Amygdala (tissue), 56 donors: Measurements from ENCODE around the gene SGMS1.
"Not testable (repeated sequence)": the region's sequence is repeated elsewhere in the genome, so short reads cannot be mapped to it uniquely, and the experiment has no call there.

Source experiments
- DNase-seq, 56 donors: peaks; one replicate each; lab custom pipeline; 2025; lab: John Stamatoyannopoulos, UW

Gene SGMS1

DNA sequence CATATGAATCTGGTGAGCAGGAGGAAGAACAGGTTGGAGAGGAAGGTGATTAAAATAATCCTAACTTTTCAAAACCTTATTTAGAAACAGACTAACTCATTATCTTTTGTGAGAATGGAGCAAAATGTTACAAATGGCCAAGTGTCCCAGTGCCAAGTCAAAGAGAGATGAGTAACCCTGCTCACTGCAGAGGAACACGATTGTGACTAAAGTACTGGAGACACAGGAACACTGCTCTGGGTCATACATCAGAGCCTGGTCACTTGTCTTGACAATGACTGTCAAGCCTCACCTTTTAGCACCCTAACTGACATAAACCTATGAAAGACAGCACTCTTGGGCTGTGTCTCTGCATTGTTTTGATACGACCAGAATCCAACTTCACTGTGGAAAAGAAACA, 108.8 kb downstream of the SGMS1 start:
- DNase-seq = no peak

- DNase-seq = no peak
These were observed 109.8 kb downstream of the SGMS1 start for GRCh38 chr10:50513956-50514355.

- no peak for DNase-seq
These were observed 110.9 kb downstream of the SGMS1 start for GRCh38 chr10:50512743-50513416.

DNA sequence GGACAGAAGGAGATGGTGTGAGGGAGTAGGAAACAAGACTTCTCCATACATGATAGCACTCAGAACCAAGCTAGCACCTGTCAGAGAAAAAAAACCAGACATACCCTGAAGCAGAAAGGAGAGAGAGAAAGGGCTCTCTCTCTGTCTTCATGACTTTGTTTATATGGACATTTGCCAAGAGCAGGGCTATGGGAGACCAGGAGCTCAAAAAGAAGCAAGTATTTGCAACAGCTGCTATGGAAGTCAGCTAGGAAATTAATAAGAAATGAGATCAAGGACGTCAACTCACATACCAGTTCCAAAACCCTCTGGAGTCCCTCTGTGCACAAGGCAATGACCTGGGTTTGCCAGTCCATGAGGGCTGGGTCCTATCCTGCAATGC, 111.6 kb downstream of the SGMS1 start:
- no peak for DNase-seq

DNA sequence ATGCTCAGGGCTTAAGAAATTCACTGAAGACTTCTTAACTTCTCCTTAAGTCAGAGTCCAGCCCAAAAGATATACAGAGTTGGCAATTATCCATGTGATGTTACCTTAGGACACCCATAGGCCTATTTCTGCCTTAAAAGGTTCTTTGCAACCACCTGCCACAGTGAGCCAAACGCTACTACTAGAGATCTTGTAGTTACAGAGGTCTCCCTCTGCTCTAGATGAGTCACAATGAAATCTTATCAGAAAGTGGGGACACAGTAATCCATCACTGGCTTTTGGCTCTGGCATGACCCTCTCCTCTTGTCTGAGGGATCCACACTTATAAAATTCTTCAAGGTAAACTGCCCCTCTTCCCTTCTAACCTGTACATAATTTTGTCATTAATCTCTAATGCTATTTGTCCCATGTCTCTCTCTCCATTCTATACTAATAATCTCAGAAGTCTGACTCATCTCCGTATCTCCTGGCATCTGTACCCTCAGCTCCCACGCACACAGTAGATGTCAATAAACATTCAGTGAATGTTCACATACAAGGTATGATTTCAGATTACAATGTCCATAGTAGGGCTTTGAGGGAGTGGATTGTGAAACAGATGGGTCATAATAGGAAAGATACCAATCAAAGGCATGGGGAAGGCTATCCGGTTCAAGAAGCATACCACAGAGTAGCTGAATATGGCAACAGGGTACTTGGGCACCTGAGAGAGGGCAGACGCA, 112.1 kb downstream of the SGMS1 start:
- DNase-seq = no peak

- DNase-seq = peak in 1 of 56 donors; percentile 52
These were observed 113.0 kb downstream of the SGMS1 start for GRCh38 chr10:50510517-50511473.

GRCh38 chr10:50508315-50509051, 115.3 kb downstream of the SGMS1 start:
- no peak for DNase-seq

GRCh38 chr10:50506861-50507573, 116.7 kb downstream of the SGMS1 start:
- peak in 52 of 56 donors; percentile 23 to 90 (median 70) for DNase-seq

DNA sequence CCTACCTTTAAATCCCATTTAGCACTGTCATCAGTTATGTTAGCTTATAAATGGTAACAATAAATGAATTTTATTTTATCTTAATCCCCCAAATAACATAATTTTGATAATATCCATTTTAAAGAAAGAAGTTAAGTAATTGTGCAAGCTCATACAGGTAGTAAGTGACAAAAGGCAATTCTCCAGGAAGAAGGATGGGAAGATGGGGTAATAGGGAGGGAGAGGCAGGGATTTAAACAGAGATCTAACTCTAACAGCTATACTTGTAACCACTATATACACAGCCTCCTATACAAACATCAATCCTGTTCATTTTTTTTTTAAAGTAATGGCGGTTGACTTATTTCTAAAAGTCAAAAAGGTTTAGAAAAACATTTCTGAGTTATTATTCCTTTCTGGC, 119.4 kb downstream of the SGMS1 start:
- DNase-seq = no peak

DNA sequence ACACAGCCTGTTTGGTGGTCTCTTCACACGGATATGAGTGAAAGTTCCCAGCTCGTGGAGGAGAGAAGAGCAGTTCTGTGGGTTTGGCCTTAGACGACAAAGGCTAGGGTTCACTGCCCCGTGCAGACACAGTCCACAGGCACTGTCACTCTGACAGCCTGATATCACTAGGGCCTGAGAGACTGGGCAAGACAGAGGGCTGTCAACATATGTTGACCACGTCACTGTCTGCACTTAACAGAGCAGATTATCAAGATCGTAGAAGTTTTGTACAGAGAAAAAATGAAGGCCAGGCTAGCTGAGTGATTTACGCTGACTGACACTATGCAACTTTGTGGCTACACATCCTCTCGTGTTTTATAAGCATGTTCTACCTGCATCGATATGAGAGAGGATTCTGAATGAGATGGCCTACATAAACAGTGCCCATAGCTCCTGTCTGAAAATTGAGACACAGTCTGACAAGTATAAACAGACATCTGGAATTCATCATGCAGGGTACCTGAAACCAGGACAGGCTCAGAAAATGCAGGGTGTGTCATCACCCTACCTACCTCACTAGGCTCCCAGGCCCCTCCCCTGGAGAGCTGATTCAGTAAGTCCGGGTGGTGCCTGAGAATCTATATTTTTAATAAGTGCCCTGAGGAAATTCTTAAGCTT, 120.0 kb downstream of the SGMS1 start:
- no peak for DNase-seq

DNA sequence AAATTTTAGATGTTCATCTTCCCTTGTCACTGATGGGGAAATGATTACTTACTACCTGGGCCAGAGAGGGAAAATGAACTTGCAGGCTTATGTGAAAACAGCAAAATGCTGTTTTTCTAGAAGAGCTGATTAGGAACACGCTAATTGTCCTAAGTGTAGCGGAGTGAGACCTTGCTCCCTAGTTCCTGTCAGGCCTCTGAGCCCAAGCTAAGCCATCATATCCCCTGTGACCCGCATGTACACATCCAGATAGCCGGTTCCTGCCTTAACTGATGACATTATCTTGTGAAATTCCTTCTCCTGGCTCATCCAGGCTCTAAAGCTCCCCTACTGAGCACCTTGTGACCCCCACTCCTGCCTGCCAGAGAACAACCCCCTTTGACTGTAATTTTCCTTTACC, 120.6 kb downstream of the SGMS1 start:
- not testable (repeated sequence) for DNase-seq

DNA sequence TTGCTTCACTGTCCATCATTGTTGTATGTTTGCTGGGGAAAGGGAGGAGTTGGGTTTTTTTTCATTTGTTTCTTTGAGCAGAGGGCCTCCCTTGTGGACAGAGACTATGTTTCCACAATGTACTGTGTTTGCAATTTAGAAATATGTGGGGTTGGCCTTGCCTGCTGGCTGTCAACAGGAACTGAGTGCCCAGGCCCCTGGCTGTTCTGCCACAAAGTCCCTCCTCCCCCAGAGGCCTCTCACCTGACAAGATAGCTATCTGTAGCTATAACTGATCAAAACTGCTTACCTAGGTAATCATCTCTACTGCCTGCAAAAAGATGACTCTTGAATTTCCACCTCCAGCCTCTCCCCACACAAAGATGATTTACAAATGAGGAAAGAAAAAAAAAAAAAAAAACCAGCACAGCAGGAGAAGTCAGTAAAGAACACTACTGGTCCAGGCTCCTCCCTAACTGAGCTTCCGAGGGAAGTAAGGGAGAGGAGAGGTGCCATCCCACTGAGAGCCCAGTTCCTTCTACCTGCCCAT, 121.8 kb downstream of the SGMS1 start:
- no peak for DNase-seq

DNA sequence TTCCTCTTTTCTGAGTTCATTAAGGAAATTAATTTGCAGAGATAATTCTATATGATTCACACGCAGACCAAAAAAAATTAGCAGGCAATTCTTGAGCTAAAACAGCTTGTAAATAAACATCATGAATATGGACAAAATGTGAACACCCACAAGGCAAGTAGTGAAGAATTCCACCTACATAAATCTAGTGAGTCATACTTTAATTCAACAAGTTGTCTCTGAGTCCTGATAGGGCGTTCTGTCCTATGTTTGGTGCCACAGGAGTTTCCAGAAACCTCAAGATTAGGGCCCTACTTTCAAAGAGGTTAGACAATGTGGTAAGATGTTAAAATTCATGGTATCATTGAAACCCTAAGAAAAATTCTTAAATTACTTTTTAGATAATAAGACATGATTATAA, 122.3 kb downstream of the SGMS1 start:
- no peak for DNase-seq

DNA sequence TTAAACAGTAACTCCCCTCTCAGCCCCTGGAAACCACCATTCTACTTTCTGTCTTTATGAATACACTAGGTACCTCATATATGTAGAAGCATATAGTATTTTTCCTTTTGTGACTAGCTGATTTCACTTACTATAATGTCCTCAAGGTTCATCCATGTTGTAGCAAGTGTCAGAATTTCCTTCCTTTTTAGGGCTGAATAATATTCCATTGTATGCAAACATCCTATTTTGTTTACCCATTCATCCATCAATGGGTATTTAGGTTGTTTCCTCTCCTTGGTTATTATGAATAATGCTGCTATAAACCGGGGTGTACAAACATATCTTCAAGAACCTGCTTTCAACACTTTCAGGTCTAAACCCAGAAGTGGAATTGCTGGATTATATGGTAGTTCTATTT, 125.3 kb downstream of the SGMS1 start:
- DNase-seq = no peak

GRCh38 chr10:50497758-50498157, 126.0 kb downstream of the SGMS1 start:
- no peak for DNase-seq

DNA sequence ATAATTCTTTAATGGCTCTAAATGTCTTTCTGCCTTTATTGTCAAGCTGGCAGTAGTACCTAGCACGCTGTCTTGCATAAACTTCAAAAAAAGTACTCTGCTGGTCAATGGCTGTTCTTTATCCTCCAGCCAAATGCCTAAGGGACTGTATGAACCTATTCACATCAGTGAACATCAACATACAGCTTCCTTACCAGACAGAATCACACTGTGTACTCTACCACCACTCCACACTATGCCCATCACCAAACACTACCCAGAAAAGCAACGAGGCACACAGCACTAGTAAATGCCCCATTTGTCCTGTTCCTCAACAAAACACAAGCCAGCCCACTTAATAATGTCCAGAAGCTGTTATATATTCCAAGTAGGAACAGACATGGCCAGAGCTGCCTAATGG, 127.5 kb downstream of the SGMS1 start:
- no peak for DNase-seq

DNA sequence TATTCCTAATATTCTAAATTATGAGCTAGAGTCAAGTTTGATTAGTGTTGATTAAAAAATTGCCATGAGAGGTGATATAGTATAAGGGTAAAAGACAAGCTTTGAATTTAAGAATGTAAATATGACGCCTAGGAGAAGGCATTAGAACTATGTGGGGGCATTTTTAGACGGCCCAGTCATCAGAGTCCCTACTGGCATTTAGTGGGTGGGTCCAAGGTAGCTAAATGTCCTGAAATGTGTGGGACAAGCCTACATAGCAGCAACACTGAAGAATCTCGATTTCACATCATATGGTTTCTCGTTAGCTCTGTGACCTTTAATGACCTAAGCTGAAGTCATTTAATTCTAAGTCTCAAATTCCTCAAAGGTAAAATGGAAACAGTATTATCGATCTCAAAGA, 133.5 kb downstream of the SGMS1 start:
- no peak for DNase-seq

DNA sequence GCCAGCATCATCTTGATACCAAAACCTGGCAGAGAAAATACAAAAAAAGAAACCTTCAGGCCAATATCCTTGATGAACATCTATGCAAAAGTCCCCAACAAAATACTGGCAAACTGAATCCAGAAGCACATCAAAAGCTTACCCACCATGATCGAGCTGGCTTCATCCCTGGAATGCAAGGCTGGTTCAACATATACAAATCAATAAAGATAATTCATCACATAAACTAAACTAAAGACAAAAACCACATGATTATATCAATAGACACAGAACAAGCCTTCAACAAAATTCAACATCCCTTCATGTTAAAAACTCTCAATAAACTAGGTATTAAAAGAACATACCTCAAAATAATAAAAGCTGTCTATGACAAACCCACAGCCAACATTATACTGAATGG, 139.2 kb downstream of the SGMS1 start:
- not testable (repeated sequence) for DNase-seq
